ENCODE data around the gene GREB1L.
"Not testable (repeated sequence)": the region's sequence is repeated elsewhere in the genome, so short reads cannot be mapped to it uniquely, and the experiment has no call there.

Gene GREB1L

GRCh38 chr18:21242141-21242779 is at the start of gene GREB1L:
Gene GREB1L, plus strand, starts transcription at chr18:21242232. Its CDS starts 141,287 bp downstream, at chr18:21383519.
- DNase-seq (ENCODE audit: low spot score), result peak; percentile 91

GRCh38 chr18:21192308-21192624 is 49.8 kb upstream of the GREB1L start:
- DNase-seq (ENCODE audit: low spot score), result no peak

GRCh38 chr18:21194871-21195771 is 46.9 kb upstream of the GREB1L start:
- peak; percentile 26 for DNase-seq (ENCODE audit: low spot score)

GRCh38 chr18:21196426-21196825 is 45.6 kb upstream of the GREB1L start:
- DNase-seq (ENCODE audit: low spot score), result no peak

- DNase-seq (ENCODE audit: low spot score), result no peak
Measured at GRCh38 chr18:21203126-21203525, 38.9 kb upstream of the GREB1L start.

GRCh38 chr18:21203542-21204241 is 38.3 kb upstream of the GREB1L start:
- DNase-seq (ENCODE audit: low spot score), result no peak

GRCh38 chr18:21205695-21206094 is 36.3 kb upstream of the GREB1L start:
- DNase-seq (ENCODE audit: low spot score), result no peak

GRCh38 chr18:21210278-21210677 is 31.8 kb upstream of the GREB1L start:
- DNase-seq (ENCODE audit: low spot score), result no peak

- no peak for DNase-seq (ENCODE audit: low spot score)
Measured at GRCh38 chr18:21210784-21211183, 31.2 kb upstream of the GREB1L start.

- DNase-seq (ENCODE audit: low spot score), result not testable (repeated sequence)
Measured at GRCh38 chr18:21214409-21214808, 27.6 kb upstream of the GREB1L start.

GRCh38 chr18:21215490-21215889 is 26.5 kb upstream of the GREB1L start:
- no peak for DNase-seq (ENCODE audit: low spot score)

GRCh38 chr18:21218862-21219261 is 23.2 kb upstream of the GREB1L start:
- no peak for DNase-seq (ENCODE audit: low spot score)

GRCh38 chr18:21230436-21230835 is 11.6 kb upstream of the GREB1L start:
- peak; percentile 22 for DNase-seq (ENCODE audit: low spot score)

- DNase-seq (ENCODE audit: low spot score), result peak; percentile 47
Measured at GRCh38 chr18:21241301-21242048, 557 bp upstream of the GREB1L start.

- peak; percentile 25 for DNase-seq (ENCODE audit: low spot score)
Measured at GRCh38 chr18:21242780-21243401, 859 bp downstream of the GREB1L start.

- DNase-seq (ENCODE audit: low spot score), result no peak
Measured at GRCh38 chr18:21254576-21254975, 12.5 kb downstream of the GREB1L start.

- no peak for DNase-seq (ENCODE audit: low spot score)
Measured at GRCh38 chr18:21255211-21255610, 13.2 kb downstream of the GREB1L start.

- peak; percentile 14 for DNase-seq (ENCODE audit: low spot score)
Measured at GRCh38 chr18:21257386-21257785, 15.4 kb downstream of the GREB1L start.

- DNase-seq (ENCODE audit: low spot score), result no peak
Measured at GRCh38 chr18:21260621-21261020, 18.6 kb downstream of the GREB1L start.

GRCh38 chr18:21261352-21261751 is 19.3 kb downstream of the GREB1L start:
- no peak for DNase-seq (ENCODE audit: low spot score)

GRCh38 chr18:21262244-21262643 is 20.2 kb downstream of the GREB1L start:
- DNase-seq (ENCODE audit: low spot score), result no peak

- no peak for DNase-seq (ENCODE audit: low spot score)
Measured at GRCh38 chr18:21262979-21263378, 20.9 kb downstream of the GREB1L start.
